Caki2 (cell line): Measurements from ENCODE around the gene GPR179. TPM values are rescaled to one million over a fixed set of nuclear protein-coding genes. Genes with fewer than 3 reads are reported as not detected.
"Not testable (repeated sequence)": the region's sequence is repeated elsewhere in the genome, so short reads cannot be mapped to it uniquely, and the experiment has no call there.

Source experiments
- DNase-seq: peaks from one replicate; pipeline ENCODE4 v3.0.0-alpha.2; 2015; ENCODE audit warnings: low read depth
- in situ Hi-C: cut with HindIII; loops from 2 replicates; pipeline ENCODE4 v1.10.0; 2016; ENCODE audit warnings: low sequenced_read_pairs, low pct_unique_long_range_greater_than_20kb, mixed read lengths
- total RNA-seq: library from RNA; depleted of rRNA; stranded (reverse); fragments of >200 nt; shearing (Covaris generic); gene quantifications from 2 replicates; pipeline ENCODE4 v1.2.3, GENCODE V29; 2014; ENCODE audit warnings: low replicate concordance

The GPR179 gene
- total RNA-seq, 1 experiment from 2014 or later, result 0.07 TPM

DNA sequence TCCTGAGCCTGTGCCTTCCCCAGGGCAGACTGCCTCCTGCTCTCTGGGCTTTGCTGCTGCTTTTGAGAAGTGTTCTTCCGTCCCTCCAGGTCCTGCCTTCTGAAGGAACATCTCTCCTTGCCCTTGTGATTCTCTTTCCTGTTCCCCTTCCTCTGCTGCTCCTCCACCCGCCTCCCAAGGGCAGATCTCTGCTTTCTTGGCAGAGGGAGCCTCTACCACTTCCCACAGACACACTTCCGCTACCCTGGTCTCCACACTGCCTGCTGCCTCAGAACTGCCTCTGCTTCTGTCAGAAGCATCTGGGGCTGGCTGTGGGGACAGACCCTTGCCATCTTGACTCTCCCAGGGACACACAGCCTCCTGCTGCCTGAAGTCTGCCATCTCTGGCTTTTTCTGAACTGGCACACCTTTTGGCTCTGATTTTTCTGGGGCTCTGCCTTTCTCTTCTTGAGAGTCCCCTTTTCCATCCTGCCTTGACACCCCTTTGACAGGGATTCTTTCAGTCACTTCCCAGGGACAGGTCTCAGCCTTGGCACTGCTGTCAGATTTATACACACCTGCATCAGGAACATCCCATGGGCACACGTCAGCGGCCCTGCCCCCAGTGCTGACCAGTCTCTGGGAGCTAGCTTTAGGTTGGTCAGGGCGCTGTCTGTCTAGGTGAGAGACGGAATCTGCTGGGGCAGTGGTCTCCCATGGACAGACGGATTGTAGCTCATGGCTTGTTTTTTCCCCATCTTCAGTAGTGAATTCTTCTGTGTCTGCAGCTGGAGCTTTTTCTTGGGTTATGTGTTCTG lies 16.6 kb downstream of the GPR179 start:
- in situ Hi-C loops, result no loop called here

DNA sequence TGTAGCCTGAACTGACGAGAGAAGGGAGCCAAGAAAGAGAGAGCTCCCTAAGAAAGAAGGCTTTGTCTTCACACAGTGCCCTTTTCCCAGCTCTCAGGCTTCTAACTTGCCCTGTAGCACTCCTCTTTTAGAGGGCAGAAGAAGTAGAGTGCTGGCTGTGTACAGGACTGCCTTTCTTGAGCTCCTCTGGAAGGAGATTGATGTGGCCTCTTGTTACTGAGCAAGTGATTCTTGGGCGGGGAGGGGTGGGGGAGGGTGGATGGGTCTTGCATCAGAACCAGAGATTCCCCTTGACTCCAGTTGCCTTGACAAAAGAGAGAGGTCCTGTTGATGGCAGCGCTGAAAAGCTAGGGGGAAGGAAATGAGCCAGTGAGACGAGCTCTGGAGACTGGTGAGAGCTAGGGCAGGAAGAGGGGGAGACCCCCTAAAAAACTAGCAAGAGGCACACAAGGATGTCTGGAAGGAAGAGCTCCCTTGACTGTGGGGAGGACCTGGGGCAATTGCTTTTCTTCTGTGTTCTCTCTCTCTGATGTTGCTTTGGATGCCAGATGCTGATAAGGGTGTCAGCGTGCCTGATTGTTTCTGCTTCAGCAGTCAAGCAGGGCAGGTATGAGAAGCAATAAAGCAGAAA lies 18.4 kb downstream of the GPR179 start:
- in situ Hi-C loops, result no loop called here
- DNase-seq, result peak; percentile 56

More for the DNA sequence above, 16.6 kb downstream of the GPR179 start:
- no peak for DNase-seq

DNA sequence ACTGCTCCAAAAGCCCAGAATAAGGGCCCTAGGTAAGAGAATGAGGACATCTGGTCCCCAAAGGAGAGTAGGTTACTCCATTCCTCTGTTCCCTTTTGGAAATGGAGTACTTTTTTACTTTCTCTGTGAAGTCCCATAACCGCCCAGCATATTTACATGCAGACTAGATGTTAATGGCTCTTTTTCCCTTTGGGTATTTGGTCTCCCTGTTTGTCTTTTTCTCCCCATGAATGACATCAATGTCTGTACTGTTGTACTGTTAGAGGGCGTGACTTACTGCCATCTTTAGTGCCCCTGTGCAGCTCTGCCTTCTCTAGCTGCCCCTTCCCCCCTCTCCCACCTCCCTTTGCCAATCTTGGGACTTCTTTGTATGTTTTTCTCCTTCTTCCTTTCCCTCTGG lies 19.0 kb downstream of the GPR179 start:
- no peak for DNase-seq
- in situ Hi-C loops, result no loop called here

DNA sequence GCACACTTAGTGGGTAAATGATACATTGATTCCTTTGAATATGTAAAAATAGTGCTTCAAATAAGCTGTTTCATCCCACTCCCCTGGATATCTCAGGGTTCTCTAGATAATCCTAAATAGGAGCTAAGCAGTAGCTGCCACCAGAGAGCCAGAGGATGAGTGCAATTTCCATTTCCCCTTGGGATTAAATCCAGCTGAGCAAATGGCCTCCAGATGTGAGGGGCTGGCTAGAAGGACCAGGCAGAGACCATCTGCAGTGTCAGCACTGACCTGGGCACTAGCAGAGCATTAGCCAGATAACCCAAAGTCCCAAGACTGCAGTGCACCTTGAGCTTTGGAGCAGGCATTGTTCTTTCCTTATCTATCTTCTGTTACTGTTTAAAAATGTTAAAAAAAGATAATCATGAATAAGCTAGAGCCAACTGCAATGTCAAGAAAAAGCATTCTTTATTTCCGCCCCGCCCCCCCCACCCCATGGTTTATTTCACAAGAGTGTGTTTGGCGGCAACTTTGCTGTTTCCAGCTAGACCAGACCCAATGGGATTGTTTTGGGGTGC lies 19.5 kb downstream of the GPR179 start:
- no peak for DNase-seq
- in situ Hi-C loops, result no loop called here

DNA sequence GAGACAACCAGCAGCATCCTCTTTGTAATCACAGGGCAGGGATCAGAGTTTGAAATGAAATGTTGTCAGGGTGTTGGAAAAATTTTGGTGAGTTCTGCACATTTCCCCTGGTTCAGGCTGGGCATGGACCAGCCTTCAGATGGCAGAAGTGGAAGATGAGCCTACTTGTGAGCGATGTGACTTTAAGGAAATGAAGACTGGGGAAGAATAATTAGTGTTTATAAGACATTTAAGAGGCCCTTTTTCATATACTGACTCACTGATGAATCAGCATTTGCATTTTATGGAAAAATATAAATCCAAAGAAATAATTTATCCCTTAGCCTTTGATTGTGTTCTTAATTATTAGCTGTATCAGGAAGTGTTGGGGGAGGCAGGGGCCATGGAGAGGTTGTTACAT lies 20.9 kb downstream of the GPR179 start:
- no peak for DNase-seq
- in situ Hi-C loops, result no loop called here

DNA sequence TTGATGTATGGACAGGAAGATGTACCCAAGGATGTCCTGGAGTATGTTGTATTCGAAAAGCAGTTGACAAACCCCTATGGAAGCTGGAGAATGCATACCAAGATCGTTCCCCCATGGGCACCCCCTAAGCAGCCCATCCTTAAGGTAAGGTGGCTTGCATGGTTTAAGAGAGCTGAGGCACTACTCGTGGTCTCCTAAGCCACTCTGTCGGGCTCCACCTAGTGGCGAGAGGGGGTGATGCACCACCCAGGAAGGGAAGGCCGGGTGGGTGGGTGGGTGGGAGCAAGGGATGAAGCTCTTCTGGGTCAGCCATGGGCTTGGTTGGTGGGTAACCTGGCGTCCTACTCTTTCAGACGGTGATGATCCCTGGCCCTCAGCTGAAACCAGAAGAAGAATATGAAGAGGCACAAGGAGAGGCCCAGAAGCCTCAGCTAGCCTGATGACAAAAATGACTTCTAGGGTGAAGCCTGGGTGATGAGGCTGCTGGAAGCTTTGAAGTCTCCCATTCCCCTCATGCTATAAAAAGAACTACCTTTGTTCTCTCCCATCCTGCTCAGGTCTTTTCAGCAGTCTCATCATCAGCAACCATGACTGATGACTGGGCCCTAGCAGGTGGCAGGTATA lies 21.5 kb downstream of the GPR179 start:
- in situ Hi-C loops, result no loop called here
- peak; percentile 26 for DNase-seq

DNA sequence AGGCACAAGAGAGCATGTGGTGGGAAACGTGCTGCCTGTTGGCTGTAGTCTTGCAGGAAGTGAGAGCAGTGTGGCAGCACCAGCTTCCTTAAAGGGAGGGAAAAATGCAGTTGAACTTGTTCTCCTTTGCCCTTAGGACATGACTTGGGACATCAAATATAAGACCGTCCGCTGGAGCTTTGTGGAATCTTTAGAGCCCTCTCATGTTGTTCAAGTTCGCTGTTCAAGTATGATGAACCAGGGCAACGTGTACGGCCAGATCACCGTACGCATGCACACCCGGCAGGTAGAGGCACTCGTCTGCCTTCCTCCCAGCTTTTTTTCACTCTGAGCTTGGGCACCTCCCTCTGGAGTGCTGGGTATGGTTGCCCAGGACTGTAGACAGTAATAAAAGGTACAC lies 23.3 kb downstream of the GPR179 start:
- in situ Hi-C loops, result no loop called here
- DNase-seq, result no peak

DNA sequence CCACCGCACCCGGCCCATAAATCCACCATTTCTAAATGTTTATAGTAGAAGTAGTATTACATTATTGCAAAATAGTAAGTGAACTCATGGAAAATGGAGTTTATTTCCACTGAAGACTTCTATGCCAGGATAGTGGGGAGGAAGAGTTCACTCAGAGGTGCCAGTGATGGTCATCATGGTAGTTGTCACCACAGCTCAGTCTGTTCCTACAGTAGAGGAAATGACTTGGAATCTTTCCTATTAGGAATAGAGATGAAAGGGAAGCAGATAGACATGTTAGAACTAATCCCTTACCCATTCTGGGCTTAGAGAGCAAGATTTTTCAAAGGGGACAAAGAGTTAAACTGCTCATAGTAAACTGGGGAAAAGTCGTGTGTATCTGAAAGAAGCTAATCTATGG lies 26.7 kb downstream of the GPR179 start:
- in situ Hi-C loops, result no loop called here
- no peak for DNase-seq

DNA sequence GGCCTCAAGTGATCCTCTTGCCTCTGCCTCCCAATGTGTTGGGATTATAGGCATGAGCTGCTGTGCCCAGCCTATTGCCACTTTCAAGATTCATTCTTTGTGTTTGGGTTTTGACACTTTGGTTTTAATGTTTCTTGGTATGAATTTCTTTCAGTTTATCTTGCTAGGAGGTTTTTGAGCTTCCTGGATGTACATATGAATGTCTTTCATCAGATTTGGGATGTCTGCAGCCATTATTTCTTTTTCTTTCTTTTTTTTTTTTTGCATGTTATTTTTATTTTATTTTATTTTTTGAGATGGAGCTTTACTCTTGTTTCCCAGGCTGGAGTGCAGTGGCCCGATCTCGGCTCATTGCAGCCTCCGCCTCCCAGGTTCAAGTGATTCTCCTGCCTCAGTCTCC lies 28.3 kb downstream of the GPR179 start:
- in situ Hi-C loops, result no loop called here
- no peak for DNase-seq

DNA sequence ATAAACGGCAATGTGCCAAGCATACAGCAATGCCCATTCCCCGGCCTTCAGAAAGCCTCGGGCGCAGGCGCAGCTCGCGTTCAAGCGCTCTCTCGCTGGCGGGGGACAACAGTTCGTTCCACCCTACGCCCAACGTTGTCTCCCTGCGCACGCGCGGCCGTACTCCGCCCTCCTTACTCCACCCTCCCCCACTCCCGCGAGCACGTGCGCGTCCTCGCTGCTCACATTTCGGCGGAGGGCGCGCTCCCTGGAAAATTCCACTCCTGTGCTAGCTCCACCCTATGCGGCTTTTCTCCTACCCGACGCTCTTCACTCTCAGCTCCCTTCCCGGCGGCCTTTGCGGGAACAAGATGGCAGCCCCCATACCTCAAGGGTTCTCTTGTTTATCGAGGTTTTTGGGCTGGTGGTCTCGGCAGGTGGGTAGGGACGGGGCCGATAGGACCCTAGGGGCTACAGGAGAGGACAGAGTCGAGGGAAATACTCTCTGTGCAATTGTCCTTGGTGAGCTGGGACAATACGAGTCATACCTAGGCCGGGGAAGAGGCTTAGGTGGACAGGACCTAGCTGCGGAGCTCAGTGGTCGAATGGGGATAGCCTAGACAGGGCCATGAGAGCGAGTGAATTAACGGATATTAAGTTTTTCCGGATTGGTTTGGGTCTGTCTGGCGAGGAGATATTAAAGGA lies 46.8 kb downstream of the GPR179 start, which contains the start of gene MRPL45:
Gene MRPL45 (plus strand): TSS at position 335 of the 684 bp plus-strand sequence. CDS start 16 bp downstream, at position 351.
- DNase-seq, result peak; percentile 98
- in situ Hi-C loops, result not testable (repeated sequence)

DNA sequence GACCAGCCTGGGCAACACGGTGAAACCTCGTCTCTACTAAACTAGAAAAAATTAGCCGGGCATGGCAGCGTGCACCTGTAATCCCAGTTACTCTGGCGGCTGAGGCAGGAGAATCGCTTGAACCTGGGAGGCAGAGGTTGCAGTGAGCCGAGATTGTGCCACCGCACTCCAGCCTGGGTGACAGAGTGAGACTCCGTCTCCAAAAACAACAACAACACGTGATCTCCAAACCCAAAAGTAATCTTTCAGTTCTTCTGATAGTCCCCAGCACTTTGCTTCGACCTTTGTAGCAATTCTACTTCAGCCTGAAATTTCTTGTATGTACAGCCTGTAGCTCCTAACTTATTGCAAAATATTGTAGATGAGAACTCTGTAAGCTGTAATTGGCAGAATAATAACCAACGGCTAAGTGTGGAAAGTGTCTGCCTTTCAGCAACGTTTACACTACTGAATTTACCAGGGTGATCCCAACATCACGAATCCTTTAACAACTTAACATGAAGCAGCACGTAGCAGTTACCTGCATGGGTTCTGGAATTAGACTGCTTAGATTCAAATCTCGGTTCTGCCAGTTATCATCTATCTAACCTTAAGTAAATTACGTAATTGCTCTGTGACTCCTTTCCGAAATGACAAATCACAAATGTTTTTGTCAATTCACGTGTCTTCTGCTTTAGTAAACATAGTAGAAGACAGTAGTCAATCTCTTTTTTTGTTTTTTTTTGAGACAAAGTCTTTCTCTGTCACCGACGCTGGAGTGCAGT lies 48.0 kb downstream of the GPR179 start:
- in situ Hi-C loops, DNase-seq: not testable (repeated sequence)

DNA sequence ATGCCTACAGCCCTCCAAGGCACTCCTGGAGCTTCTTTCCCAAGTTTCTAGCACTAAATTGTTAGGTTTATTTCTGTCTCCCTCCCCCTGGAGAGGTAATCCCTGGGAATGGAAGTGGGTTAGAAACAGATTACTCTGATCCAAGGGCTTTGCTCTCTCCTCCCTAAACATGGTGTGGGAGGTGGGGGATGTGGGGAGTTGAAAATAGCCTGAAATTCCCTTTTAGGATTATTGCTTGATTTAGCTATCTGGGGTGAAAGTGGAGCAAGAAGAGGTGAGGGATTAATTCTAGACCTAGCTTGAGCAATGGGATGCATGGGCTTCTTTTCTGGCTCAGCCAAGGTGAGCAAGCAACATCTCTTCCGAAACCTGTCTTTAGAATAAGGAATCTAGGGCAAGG lies 54.0 kb downstream of the GPR179 start:
- in situ Hi-C loops, DNase-seq: not testable (repeated sequence)

DNA sequence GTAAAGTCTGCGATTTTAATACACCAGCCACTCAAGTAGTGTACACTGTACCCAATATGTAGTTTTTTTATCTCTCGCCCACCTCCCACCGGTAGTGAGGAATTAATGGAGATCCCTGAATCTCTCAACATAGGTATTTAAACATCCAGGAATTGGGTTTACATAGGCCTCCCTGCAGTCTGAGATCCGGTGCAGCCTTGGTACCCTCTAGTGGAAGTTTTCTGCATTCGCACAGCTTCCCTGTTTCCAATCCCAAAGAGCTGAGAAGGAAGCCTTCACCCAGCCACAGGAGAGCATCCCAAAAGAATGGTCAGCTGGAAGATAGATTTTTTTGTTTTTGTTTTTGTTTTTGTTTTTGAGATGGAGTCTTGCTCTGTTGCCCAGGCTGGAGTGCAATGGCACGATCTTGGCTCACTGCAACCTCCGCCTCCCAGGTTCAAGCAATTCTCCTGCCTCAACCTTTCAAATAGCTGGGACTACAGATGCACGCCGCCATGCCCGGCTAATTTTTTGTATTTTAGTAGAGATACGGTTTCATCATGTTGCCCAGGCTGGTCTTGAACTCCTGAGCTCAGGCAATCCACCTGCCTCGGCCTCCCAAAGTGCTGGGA lies 55.4 kb downstream of the GPR179 start:
- in situ Hi-C loops, result not testable (repeated sequence)
- DNase-seq, result peak; percentile 32

DNA sequence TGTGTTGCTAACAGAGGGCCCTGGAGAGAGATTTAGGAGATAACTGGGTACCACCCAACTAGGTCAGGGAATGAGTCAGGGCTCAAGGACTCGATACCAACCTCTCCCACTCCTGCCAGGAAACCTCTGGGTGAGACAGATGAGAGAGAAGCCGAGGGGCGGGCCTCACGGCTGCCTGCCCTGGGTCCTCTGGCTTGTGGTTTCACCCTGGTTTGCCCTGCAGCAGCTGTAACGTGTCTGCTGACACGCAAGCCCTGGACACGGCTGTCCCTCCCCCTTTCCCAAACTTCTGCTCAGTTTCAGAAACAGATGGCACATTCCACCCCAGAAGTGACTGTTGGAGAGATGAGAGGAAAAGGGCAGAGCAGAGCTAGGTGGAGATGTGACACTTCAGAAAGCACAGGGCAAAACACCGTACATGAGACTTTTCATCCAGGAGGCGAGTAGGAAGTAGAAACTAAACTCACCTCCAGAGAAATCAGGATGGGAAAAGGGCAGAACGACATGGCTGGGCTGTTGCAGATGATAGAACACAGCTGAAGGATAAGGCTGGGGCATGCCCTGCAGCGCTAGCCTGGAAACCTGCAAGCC lies 57.2 kb downstream of the GPR179 start:
- peak; percentile 93 for DNase-seq
- in situ Hi-C loops, result not testable (repeated sequence)

DNA sequence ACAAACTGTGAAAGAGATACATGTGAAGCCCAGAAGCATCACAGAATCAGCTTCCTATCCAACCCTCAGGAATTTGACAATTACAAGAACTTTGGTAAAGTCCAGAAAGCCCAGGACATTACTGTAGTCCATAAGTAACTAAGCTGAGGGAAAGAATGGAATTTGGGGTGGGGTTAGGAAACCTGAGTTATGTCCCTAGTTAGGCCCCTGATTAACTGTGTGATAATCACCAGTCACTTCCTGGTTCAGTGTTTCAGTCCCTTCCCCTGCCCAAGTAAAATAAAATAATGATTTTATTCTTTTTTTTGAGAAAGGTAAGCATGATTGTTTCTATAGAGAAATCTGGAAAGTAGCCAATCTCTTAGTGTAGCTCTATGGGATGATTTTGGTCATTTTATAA lies 57.8 kb downstream of the GPR179 start:
- in situ Hi-C loops, result not testable (repeated sequence)
- peak; percentile 40 for DNase-seq
